Measurements from ENCODE around the gene ABCG5.

Gene ABCG5

GRCh38 chr2:43838560-43839267 lies at the start of gene ABCG5, which contains the start of gene ABCG8:
Gene ABCG5 (minus strand): TSS chr2:43838839. CDS start chr2:43838679, 160 bp downstream.
Gene ABCG8 (plus strand): TSS chr2:43838971. CDS start chr2:43839054, 83 bp downstream.
- Mint-ChIP-seq H3K9me3 (no peaks in the 10 kb centered on the region), H3K4me3 (no peak within 1 kb of the TSS), H3K36me3 (no peaks in the 10 kb centered on the region), H3K27me3 (peaks cover 0 to 15% of the 10 kb centered on the region in 2 donors), H3K4me1 (no peaks in the 10 kb centered on the region), H3K27ac (no peak within 1 kb of the TSS)
- ATAC-seq (replicated peaks): no peak
- no peak for DNase-seq

GRCh38 chr2:43887176-43887575 lies 48.5 kb upstream of the ABCG5 start:
- Mint-ChIP-seq H3K4me3 (no peak overlapping the region), H3K36me3 (peaks cover 36 to 63% of the 10 kb centered on the region in 2 donors), H3K27me3 (no peaks in the 10 kb centered on the region), H3K4me1 (no peaks in the 10 kb centered on the region), H3K27ac (no peak overlapping the region), H3K9me3 (no peaks in the 10 kb centered on the region)
- ATAC-seq (replicated peaks) (no peak), DNase-seq (no peak)

- no peaks in the 10 kb centered on the region for H3K4me1 Mint-ChIP-seq
- H3K4me3 Mint-ChIP-seq: no peak overlapping the region
- H3K9me3 Mint-ChIP-seq: no peaks in the 10 kb centered on the region
- H3K27ac Mint-ChIP-seq: no peak overlapping the region
- H3K36me3 Mint-ChIP-seq: peaks cover 34 to 48% of the 10 kb centered on the region in 2 donors
- no peak for DNase-seq
- ATAC-seq (replicated peaks): no peak
- H3K27me3 Mint-ChIP-seq: no peaks in the 10 kb centered on the region
These were observed 46.5 kb upstream of the ABCG5 start for GRCh38 chr2:43885132-43885632.

GRCh38 chr2:43884689-43885088 lies 46.0 kb upstream of the ABCG5 start:
- ATAC-seq (replicated peaks): no peak
- Mint-ChIP-seq H3K27ac (no peak overlapping the region), H3K36me3 (peaks cover 31 to 44% of the 10 kb centered on the region in 2 donors), H3K4me1 (no peaks in the 10 kb centered on the region), H3K9me3 (no peaks in the 10 kb centered on the region), H3K4me3 (no peak overlapping the region), H3K27me3 (no peaks in the 10 kb centered on the region)
- no peak for DNase-seq

GRCh38 chr2:43882312-43882711 lies 43.7 kb upstream of the ABCG5 start:
- H3K27me3 Mint-ChIP-seq: peaks cover 1 to 5% of the 10 kb centered on the region in 2 donors
- H3K9me3 Mint-ChIP-seq: no peaks in the 10 kb centered on the region
- peaks cover 18 to 24% of the 10 kb centered on the region in 2 donors for H3K36me3 Mint-ChIP-seq
- no peak for ATAC-seq (replicated peaks)
- peaks cover 2 to 6% of the 10 kb centered on the region in 2 donors for H3K4me1 Mint-ChIP-seq
- no peak overlapping the region for H3K27ac Mint-ChIP-seq
- DNase-seq: no peak
- H3K4me3 Mint-ChIP-seq: no peak overlapping the region

GRCh38 chr2:43880952-43881351 lies 42.3 kb upstream of the ABCG5 start:
- Mint-ChIP-seq H3K9me3 (no peaks in the 10 kb centered on the region), H3K27me3 (peaks cover 15 to 18% of the 10 kb centered on the region in 2 donors), H3K4me1 (peaks cover 2 to 6% of the 10 kb centered on the region in 2 donors), H3K27ac (no peak overlapping the region), H3K4me3 (no peak overlapping the region), H3K36me3 (peaks cover 10 to 16% of the 10 kb centered on the region in 2 donors)
- no peak for ATAC-seq (replicated peaks)
- DNase-seq: no peak

- H3K36me3 Mint-ChIP-seq: peaks cover 10 to 15% of the 10 kb centered on the region in 2 donors
- H3K9me3 Mint-ChIP-seq: no peaks in the 10 kb centered on the region
- no peak overlapping the region for H3K4me3 Mint-ChIP-seq
- DNase-seq: no peak
- no peak for ATAC-seq (replicated peaks)
- peaks cover 2 to 6% of the 10 kb centered on the region in 2 donors for H3K4me1 Mint-ChIP-seq
- no peak overlapping the region for H3K27ac Mint-ChIP-seq
- H3K27me3 Mint-ChIP-seq: peaks cover 20 to 23% of the 10 kb centered on the region in 2 donors
These were observed 41.8 kb upstream of the ABCG5 start for GRCh38 chr2:43880471-43880870.

- peaks cover 22 to 26% of the 10 kb centered on the region in 2 donors for H3K27me3 Mint-ChIP-seq
- H3K9me3 Mint-ChIP-seq: no peaks in the 10 kb centered on the region
These were observed 40.6 kb upstream of the ABCG5 start for GRCh38 chr2:43879261-43879660.

GRCh38 chr2:43877782-43878464 lies 39.3 kb upstream of the ABCG5 start:
- Mint-ChIP-seq H3K36me3 (peaks cover under 1 to 2% of the 10 kb centered on the region in 2 donors), H3K9me3 (no peaks in the 10 kb centered on the region), H3K27ac (no peak overlapping the region), H3K4me3 (no peak overlapping the region), H3K4me1 (peaks cover 2 to 6% of the 10 kb centered on the region in 2 donors), H3K27me3 (peaks cover 27 to 30% of the 10 kb centered on the region in 2 donors)
- ATAC-seq (replicated peaks) (peak; percentile 81 to 82), DNase-seq (peak; percentile 41)

More at GRCh38 chr2:43879261-43879660, 40.6 kb upstream of the ABCG5 start:
- Mint-ChIP-seq H3K36me3 (peaks cover 7 to 11% of the 10 kb centered on the region in 2 donors), H3K27ac (no peak overlapping the region), H3K4me1 (peaks cover 2 to 6% of the 10 kb centered on the region in 2 donors), H3K4me3 (no peak overlapping the region)
- ATAC-seq (replicated peaks) (no peak), DNase-seq (no peak)

GRCh38 chr2:43874776-43875451 lies 36.3 kb upstream of the ABCG5 start:
- Mint-ChIP-seq H3K36me3 (no peaks in the 10 kb centered on the region), H3K27me3 (peaks cover 35 to 47% of the 10 kb centered on the region in 2 donors), H3K9me3 (no peaks in the 10 kb centered on the region)

GRCh38 chr2:43872151-43872550 lies 33.5 kb upstream of the ABCG5 start:
- Mint-ChIP-seq H3K4me3 (no peak overlapping the region), H3K36me3 (no peaks in the 10 kb centered on the region), H3K27me3 (peaks cover 37 to 63% of the 10 kb centered on the region in 2 donors), H3K27ac (no peak overlapping the region), H3K9me3 (peaks cover 0 to 6% of the 10 kb centered on the region in 2 donors), H3K4me1 (no peaks in the 10 kb centered on the region)
- no peak for DNase-seq
- no peak for ATAC-seq (replicated peaks)

More at GRCh38 chr2:43874776-43875451, 36.3 kb upstream of the ABCG5 start:
- no peak overlapping the region for H3K27ac Mint-ChIP-seq
- DNase-seq: no peak
- ATAC-seq (replicated peaks): no peak
- H3K4me1 Mint-ChIP-seq: peaks cover 2 to 6% of the 10 kb centered on the region in 2 donors
- H3K4me3 Mint-ChIP-seq: no peak overlapping the region

- H3K27me3 Mint-ChIP-seq: peaks cover 49 to 80% of the 10 kb centered on the region in 2 donors
- peaks cover 4 to 7% of the 10 kb centered on the region in 2 donors for H3K9me3 Mint-ChIP-seq
- H3K36me3 Mint-ChIP-seq: no peaks in the 10 kb centered on the region
- ATAC-seq (replicated peaks): no peak
- no peaks in the 10 kb centered on the region for H3K4me1 Mint-ChIP-seq
- no peak for DNase-seq
- H3K27ac Mint-ChIP-seq: no peak overlapping the region
- no peak overlapping the region for H3K4me3 Mint-ChIP-seq
These were observed 16.7 kb upstream of the ABCG5 start for GRCh38 chr2:43855292-43855691.

GRCh38 chr2:43854671-43855070 lies 16.0 kb upstream of the ABCG5 start:
- Mint-ChIP-seq H3K27ac (no peak overlapping the region), H3K27me3 (peaks cover 46 to 73% of the 10 kb centered on the region in 2 donors), H3K36me3 (no peaks in the 10 kb centered on the region), H3K4me1 (no peaks in the 10 kb centered on the region), H3K9me3 (peaks cover 4 to 7% of the 10 kb centered on the region in 2 donors), H3K4me3 (no peak overlapping the region)
- ATAC-seq (replicated peaks): no peak
- DNase-seq: no peak

Measured in stimulated activated naive B cell treated with anti-CD40 and anti-IgM and Interleukin-4, amounts not matched to agents 10 μg/mL and 1 μg/mL and 100 μg/mL, for 72 hours (primary cell).